GM21360 (cell line): ENCODE results near the gene OTUD5.
A peak's percentile ranks its signal among the peaks of the same experiment; 100 is the strongest.
"Not testable (repeated sequence)": the region's sequence is repeated elsewhere in the genome, so short reads cannot be mapped to it uniquely, and the experiment has no call there.

Experiments used
- ATAC-seq: cut with Tn5 transposase; IDR thresholded peaks from one replicate; pipeline ENCODE4 v1.9.1; 2021; ENCODE audit warnings: mild to moderate bottlenecking, moderate library complexity; ENCODE audit not compliant: unreplicated experiment

Gene OTUD5

DNA sequence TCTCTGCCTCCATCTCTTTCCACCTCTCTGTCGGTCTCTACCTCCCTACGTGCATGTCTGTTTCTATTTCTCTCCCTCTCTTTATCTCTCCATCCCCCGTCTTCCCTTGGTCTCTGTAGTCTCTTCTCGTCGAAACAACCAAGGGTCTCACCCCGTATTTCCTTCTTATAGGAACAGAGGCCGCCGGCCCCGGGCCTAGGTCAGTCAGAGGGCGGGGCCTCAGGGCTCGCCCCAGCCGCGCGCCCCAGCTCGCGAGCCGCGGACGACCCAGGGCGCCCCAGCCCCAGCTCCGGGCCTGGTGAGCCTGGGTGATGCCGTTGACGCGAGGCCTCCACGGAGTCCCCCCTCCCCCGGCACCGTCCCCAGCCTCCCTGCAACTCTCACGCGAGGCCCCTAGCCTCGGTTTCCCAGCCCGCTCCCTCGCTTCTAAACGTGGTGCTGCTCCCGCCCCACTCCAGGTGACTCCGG is 66.4 kb downstream of the OTUD5 start:
- peak; percentile 26 for ATAC-seq

DNA sequence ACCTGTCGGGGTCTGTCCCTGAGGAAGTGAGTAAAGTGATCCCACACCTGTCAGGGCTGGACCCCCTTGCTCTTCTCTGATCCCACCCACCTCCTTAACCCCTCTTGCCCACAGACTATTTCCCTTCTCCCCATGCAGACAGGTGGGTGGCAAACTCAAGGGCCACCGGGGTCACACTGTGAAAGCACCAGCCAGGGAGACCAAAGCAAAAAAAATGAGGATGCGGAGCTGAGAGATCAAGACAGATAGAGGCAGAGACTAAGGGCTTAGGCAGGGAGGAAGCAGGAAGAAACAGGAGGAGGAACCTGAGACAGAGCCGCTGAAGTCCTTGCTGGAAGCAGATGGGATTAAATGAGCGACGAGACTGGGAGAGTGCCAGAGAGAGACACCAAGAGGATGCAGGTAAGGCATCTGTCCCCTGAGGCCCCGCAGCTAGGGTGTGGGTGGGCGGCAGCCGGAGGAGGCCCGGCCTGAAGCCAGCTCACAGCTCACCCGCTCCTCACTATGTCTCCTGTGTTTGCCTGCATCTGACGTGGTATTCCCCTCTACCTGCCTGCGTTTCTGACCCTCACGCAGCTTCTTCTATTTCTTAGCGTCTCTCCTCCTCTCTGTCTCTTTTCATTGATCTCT is 67.0 kb downstream of the OTUD5 start:
- ATAC-seq = no peak

DNA sequence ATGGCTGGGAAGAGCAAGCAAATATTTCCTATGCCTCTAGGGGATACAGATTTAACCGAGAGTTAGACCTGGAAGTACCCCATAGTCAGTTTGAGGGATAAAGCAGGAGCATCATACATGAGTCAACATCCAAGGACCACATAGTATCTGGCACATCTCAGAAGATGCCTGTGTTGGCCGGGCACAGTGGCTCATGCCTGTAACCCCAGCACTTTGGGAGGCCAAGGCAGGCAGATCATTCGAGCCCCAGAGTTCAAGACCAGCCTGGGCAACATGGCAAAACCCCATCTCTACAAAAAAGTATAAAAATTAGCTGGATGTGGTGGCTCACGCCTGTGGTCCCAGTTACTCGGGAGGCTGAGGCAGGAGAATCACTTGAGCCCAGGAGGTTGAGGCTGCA is 70.8 kb downstream of the OTUD5 start:
- ATAC-seq = not testable (repeated sequence)

DNA sequence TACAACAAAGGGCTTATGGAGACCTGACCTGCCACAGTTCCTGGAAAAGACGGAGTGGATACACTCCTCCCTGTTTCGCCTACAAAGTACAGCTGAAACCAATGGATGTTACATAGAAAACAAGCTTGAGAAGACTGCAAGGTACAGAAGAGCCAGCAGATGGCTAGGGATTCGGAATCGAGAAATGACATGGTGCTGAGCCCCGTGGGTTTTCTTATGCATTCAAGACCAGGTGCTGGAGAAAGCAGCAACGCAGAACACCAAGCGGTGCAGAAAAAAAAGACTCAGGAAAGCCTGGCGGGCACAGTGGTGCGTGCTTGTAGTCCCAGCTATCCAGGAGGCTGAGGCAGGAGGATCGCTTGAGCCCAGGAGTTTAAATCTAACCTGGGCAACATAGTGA is 73.7 kb downstream of the OTUD5 start:
- ATAC-seq = no peak

DNA sequence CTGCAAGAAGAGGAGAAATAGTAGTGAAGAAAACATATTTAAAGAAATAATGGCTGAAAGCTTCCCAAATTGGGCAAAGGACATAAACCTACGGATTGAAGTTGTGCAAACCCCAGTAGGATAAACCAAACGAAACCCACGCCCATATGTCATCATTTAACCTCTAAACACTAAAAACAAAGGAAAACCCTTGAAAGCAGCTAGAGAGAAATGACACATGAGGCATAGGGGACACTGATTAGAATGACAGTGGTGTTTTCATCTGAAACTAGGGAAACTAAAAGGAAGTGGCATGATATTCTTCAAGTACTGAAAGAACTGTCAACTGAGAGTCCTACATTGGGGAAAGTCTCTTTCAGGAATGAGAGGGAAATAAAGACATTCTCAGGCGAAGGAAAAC is 80.5 kb downstream of the OTUD5 start:
- ATAC-seq = not testable (repeated sequence)
